GM06990 (cell line): ENCODE data around the gene WRAP53.

ENCODE experiments used
- DNase-seq: peaks from one replicate; pipeline ENCODE4 v3.0.0-alpha.2; 2011; ENCODE audit not compliant: insufficient read length; ENCODE audit errors: extremely low read depth
- H3K27me3 ChIP-seq: replicated peaks from 2 replicates; pipeline ENCODE4 v1.6.0; 2011; ENCODE audit warnings: low read length; ENCODE audit not compliant: control insufficient read depth, insufficient read depth
- H3K36me3 ChIP-seq: 2 replicates; pipeline ENCODE4 v1.5.1; 2011; ENCODE audit warnings: low read length; ENCODE audit not compliant: control insufficient read depth, insufficient read depth
- H3K4me3 ChIP-seq: replicated peaks from 2 replicates; pipeline ENCODE4 v1.5.1; 2011; ENCODE audit warnings: low read depth, mild to moderate bottlenecking, control low read depth, low read length
- CTCF ChIP-seq: IDR thresholded peaks from 2 replicates; pipeline ENCODE4 v1.5.1; 2011; ENCODE audit warnings: low read length, control low read depth, mild to moderate bottlenecking, inconsistent platforms; ENCODE audit not compliant: insufficient read depth, poor library complexity, severe bottlenecking

WRAP53 gene

GRCh38 chr17:7715936-7716886, 27.9 kb downstream of the WRAP53 start:
- H3K4me3 ChIP-seq: no peak overlapping the region
- TF ChIP-seq CTCF: no peak
- peaks cover 6% of the 10 kb centered on the region for H3K27me3 ChIP-seq
- no peak for DNase-seq
- H3K36me3 ChIP-seq: no peaks in the 10 kb centered on the region

- Histone ChIP-seq H3K36me3 (no peaks in the 10 kb centered on the region), H3K4me3 (peak within 1 kb of the TSS; percentile 56), H3K27me3 (peaks cover 6% of the 10 kb centered on the region)
- DNase-seq: peak; percentile 58
- peak; percentile 65 for TF ChIP-seq CTCF
These were observed 28.9 kb downstream of the WRAP53 start, which contains the start of gene DNAH2 for GRCh38 chr17:7716901-7717755. Gene DNAH2, plus strand, starts transcription at chr17:7717744. Its CDS starts 1,991 bp downstream, at chr17:7719735.

- no peak for TF ChIP-seq CTCF
- Histone ChIP-seq H3K27me3 (peaks cover 6% of the 10 kb centered on the region), H3K36me3 (no peaks in the 10 kb centered on the region), H3K4me3 (peak overlapping the region; percentile 56)
- no peak for DNase-seq
These were observed 29.6 kb downstream of the WRAP53 start for GRCh38 chr17:7717756-7718350.

- Histone ChIP-seq H3K27me3 (peaks cover 3% of the 10 kb centered on the region), H3K4me3 (no peak overlapping the region), H3K36me3 (no peaks in the 10 kb centered on the region)
- DNase-seq: no peak
- no peak for TF ChIP-seq CTCF
These were observed 31.4 kb downstream of the WRAP53 start for GRCh38 chr17:7719661-7720060.

- TF ChIP-seq CTCF: no peak
- Histone ChIP-seq H3K36me3 (no peaks in the 10 kb centered on the region), H3K4me3 (no peak overlapping the region), H3K27me3 (peaks cover 3% of the 10 kb centered on the region)
- DNase-seq: no peak
These were observed 31.8 kb downstream of the WRAP53 start for GRCh38 chr17:7720125-7720524.
